Stimulated activated CD4-positive, alpha-beta T cell treated with anti-CD3 and anti-CD28 coated beads, TNF-alpha, amount 100 ng/mL, for 4 hours (primary cell): ENCODE results near the gene LCN12.
A peak's percentile ranks its signal among the peaks of the same experiment; 100 is the strongest.

Experiments used
- DNase-seq, 3 experiments: peaks; one replicate each; pipeline ENCODE4 v3.0.0-alpha.2; 2020; ENCODE audit warnings: low read depth in 3 of 3

LCN12 gene

GRCh38 chr9:136926749-136927148, 25.3 kb upstream of the LCN12 start:
- DNase-seq, result no peak

GRCh38 chr9:136927343-136928271, 24.5 kb upstream of the LCN12 start:
- no peak for DNase-seq

GRCh38 chr9:136928591-136928990, 23.5 kb upstream of the LCN12 start:
- DNase-seq, result no peak

GRCh38 chr9:136930014-136930413, 22.1 kb upstream of the LCN12 start:
- no peak for DNase-seq

GRCh38 chr9:136931611-136932130, 20.4 kb upstream of the LCN12 start:
- DNase-seq, result no peak

GRCh38 chr9:136934277-136934676, 17.8 kb upstream of the LCN12 start:
- DNase-seq, result no peak

- DNase-seq, result no peak
Measured at GRCh38 chr9:136935651-136936050, 16.4 kb upstream of the LCN12 start.

- no peak for DNase-seq
Measured at GRCh38 chr9:136936645-136937170, 15.4 kb upstream of the LCN12 start.

GRCh38 chr9:136937186-136938001, 14.7 kb upstream of the LCN12 start:
- DNase-seq, result no peak

- DNase-seq, result no peak
Measured at GRCh38 chr9:136939431-136939995, 12.6 kb upstream of the LCN12 start.

GRCh38 chr9:136939996-136940525, 12.0 kb upstream of the LCN12 start:
- no peak for DNase-seq

- no peak for DNase-seq
Measured at GRCh38 chr9:136940526-136941230, 11.4 kb upstream of the LCN12 start.

GRCh38 chr9:136941231-136942111, 10.6 kb upstream of the LCN12 start:
- no peak for DNase-seq

GRCh38 chr9:136942112-136942880, 9.8 kb upstream of the LCN12 start:
- DNase-seq, result no peak

- no peak for DNase-seq
Measured at GRCh38 chr9:136942881-136943230, 9.2 kb upstream of the LCN12 start.

GRCh38 chr9:136943291-136944211, 8.5 kb upstream of the LCN12 start:
- DNase-seq, result peak in 1 of 3 experiments; percentile 17

- DNase-seq, result no peak
Measured at GRCh38 chr9:136944212-136944518, 7.9 kb upstream of the LCN12 start.
